CD4-positive, CD25-positive, alpha-beta regulatory T cell (primary cell): ENCODE measurements around the gene OR10A5. TPM values are rescaled to one million over a fixed set of nuclear protein-coding genes. Genes with fewer than 3 reads are reported as not detected.
A peak's percentile ranks its signal among the peaks of the same experiment; 100 is the strongest.
"Not testable (repeated sequence)": the region's sequence is repeated elsewhere in the genome, so short reads cannot be mapped to it uniquely, and the experiment has no call there.

ENCODE experiments used
- ATAC-seq, 2 donors: fragments of 150-1000 bp; cut with Tn5 transposase; one replicate each; pipeline ENCODE4 v1.10.0; 2021; ENCODE audit warnings: low read depth in 2 of 2, moderate number of reproducible peaks in 2 of 2, moderate library complexity in 1 of 2
- DNase-seq, 3 donors: peaks; one replicate each; pipeline versions ENCODE4 v3.0.0 to v3.0.0-alpha.2; 2012 to 2022; ENCODE audit warnings: mixed read lengths in 1 of 3
- H3K27ac ChIP-seq: one replicate; pipeline ENCODE4 v1.7.0; 2013; ENCODE audit warnings: mild to moderate bottlenecking, low read length; ENCODE audit not compliant: insufficient read depth, poor library complexity, severe bottlenecking
- H3K27me3 ChIP-seq: one replicate; pipeline ENCODE4 v1.7.0; 2013; ENCODE audit warnings: low read length; ENCODE audit not compliant: control insufficient read depth, insufficient read depth
- H3K36me3 ChIP-seq: one replicate; pipeline ENCODE4 v1.7.0; 2013; ENCODE audit warnings: mild to moderate bottlenecking, low read length, moderate library complexity; ENCODE audit not compliant: control insufficient read depth, insufficient read depth
- H3K4me1 ChIP-seq: 2 replicates; pipeline ENCODE4 v1.7.0; 2013; ENCODE audit warnings: mild to moderate bottlenecking, low read length; ENCODE audit not compliant: insufficient read depth, control insufficient read depth, poor library complexity, severe bottlenecking
- H3K4me3 ChIP-seq: one replicate; pipeline ENCODE4 v1.7.0; 2013; ENCODE audit warnings: low read depth, mild to moderate bottlenecking, low read length, moderate library complexity
- H3K9me3 ChIP-seq, 2 experiments: 1 replicate in 1 of 2; 2 replicates in 1 of 2; pipeline ENCODE4 v1.7.0; 2013; ENCODE audit warnings: low read length in 2 of 2, mild to moderate bottlenecking in 1 of 2, moderate library complexity in 1 of 2; ENCODE audit not compliant: control insufficient read depth in 2 of 2
- H3K27ac Mint-ChIP-seq, 3 donors: one replicate each; pipeline ENCODE4 v1.8.0; 2020 to 2022; ENCODE audit warnings: mild to moderate bottlenecking in 3 of 3, mixed read lengths in 3 of 3, moderate library complexity in 2 of 3
- H3K27me3 Mint-ChIP-seq: one replicate; pipeline ENCODE4 v1.8.0; 2022; ENCODE audit warnings: mild to moderate bottlenecking, mixed read lengths
- H3K36me3 Mint-ChIP-seq: one replicate; pipeline ENCODE4 v1.8.0; 2020; ENCODE audit warnings: mixed read lengths
- H3K4me1 Mint-ChIP-seq, 4 donors: one replicate each; pipeline ENCODE4 v1.8.0; 2020 to 2022; ENCODE audit warnings: mixed read lengths in 4 of 4, mild to moderate bottlenecking in 1 of 4
- H3K4me3 Mint-ChIP-seq, 4 donors: one replicate each; pipeline ENCODE4 v1.8.0; 2020 to 2022; ENCODE audit warnings: mild to moderate bottlenecking in 4 of 4, mixed read lengths in 4 of 4, moderate library complexity in 3 of 4
- H3K9me3 Mint-ChIP-seq, 7 donors: one replicate each; pipeline ENCODE4 v1.8.0; 2020 to 2022; ENCODE audit warnings: mixed read lengths in 7 of 7, mild to moderate bottlenecking in 3 of 7, moderate library complexity in 2 of 7
- polyA plus RNA-seq, 4 donors: library from polyadenylated mRNA; unstranded; fragments of 300-500 nt; fragmentation: Illumina TruSeq; gene quantifications; one replicate each; pipeline ENCODE4 v1.2.3, GENCODE V29; 2021
- total RNA-seq: library from RNA; stranded (reverse); gene quantifications from one replicate; pipeline ENCODE4 v1.2.3, GENCODE V29; 2022

Gene OR10A5
- total RNA-seq: not detected
- not detected for polyA plus RNA-seq

DNA sequence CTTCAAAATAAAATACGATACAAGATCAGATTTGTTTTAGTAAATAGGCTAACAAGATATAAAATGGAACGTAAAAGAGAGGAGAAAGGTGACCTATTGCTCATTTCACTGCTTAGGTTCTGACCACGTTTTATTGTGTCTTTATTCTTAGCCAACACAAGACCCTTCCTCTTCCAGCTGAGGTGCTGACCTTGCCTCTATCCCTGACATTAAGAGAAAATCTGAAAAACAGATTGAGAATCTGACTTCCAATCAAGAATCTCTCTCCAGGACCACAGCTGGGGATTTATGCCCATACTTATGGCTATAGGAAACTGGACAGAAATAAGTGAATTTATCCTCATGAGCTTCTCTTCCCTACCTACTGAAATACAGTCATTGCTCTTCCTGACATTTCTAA lies at the start of gene OR10A5:
OR10A5 (plus strand) TSS at position 301 of the 400 bp plus-strand sequence; CDS start at position 301, 0 bp downstream.
- Mint-ChIP-seq H3K9me3 (peaks cover 0 to 2% (median under 1%) of the 10 kb centered on the region in 7 donors), H3K4me3 (no peak within 1 kb of the TSS), H3K27me3 (no peaks in the 10 kb centered on the region), H3K27ac (no peak within 1 kb of the TSS), H3K36me3 (no peaks in the 10 kb centered on the region), H3K4me1 (no peaks in the 10 kb centered on the region)
- Histone ChIP-seq H3K4me1 (no peaks in the 10 kb centered on the region), H3K27ac (no peak within 1 kb of the TSS), H3K4me3 (no peak within 1 kb of the TSS), H3K27me3 (peaks cover 4% of the 10 kb centered on the region), H3K9me3 (no peaks in the 10 kb centered on the region), H3K36me3 (no peaks in the 10 kb centered on the region)
- DNase-seq: no peak
- no peak for ATAC-seq

DNA sequence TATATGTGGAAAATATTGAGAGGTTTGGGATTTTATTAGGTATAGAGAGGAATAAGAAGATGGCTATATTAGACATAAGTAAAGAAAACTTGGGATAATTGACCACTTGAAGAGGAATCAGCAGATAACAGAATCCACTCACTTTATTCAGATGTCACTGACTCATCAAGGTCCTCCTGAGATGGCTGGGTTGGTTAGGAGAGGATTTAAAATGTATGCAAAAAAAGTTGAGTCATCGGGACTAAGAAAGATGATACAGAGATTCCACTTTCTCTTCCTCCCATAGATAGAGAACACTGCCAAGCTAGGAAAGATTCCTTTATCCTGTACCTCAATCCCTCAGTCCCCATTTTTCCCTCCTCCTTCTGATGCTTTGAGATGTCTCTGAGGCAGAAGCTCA lies 46.1 kb upstream of the OR10A5 start, which contains the start of gene OR6A2:
OR6A2 (minus strand) TSS at position 288 of the 400 bp plus-strand sequence. CDS start 3,981 bp downstream, outside the sequence.
- no peaks in the 10 kb centered on the region for H3K36me3 Mint-ChIP-seq
- Histone ChIP-seq H3K4me3 (no peak within 1 kb of the TSS), H3K4me1 (no peaks in the 10 kb centered on the region), H3K27me3 (peaks cover 8% of the 10 kb centered on the region), H3K27ac (no peak within 1 kb of the TSS), H3K9me3 (peaks cover 0 to 9% of the 10 kb centered on the region in 2 experiments), H3K36me3 (no peaks in the 10 kb centered on the region)
- H3K27me3 Mint-ChIP-seq: peaks cover 16% of the 10 kb centered on the region
- ATAC-seq: no peak
- H3K4me1 Mint-ChIP-seq: no peaks in the 10 kb centered on the region
- H3K9me3 Mint-ChIP-seq: peaks cover 0 to 13% (median 2%) of the 10 kb centered on the region in 7 donors
- DNase-seq: no peak
- H3K4me3 Mint-ChIP-seq: no peak within 1 kb of the TSS
- H3K27ac Mint-ChIP-seq: no peak within 1 kb of the TSS

DNA sequence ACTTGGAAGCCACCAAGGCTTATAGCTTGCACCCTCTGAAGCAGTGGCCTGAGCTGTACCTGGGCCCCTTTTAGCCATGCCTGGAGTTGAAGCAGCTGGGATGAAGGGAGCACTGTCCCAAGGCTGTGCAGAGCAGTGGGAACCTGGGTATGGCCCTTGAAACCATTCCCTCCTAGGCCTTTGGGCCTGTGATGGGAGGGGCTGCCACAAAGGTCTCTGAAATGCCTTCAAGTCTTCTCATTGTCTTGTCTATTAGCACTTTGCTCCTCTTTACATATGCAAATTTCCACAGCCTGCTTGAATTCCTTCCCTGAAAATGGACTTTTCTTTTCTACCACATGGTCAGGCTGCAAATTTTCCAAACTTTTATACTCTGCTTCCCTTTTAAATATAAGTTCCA lies 44.4 kb upstream of the OR10A5 start:
- peaks cover 0 to 13% (median 2%) of the 10 kb centered on the region in 7 donors for H3K9me3 Mint-ChIP-seq
- not testable (repeated sequence) for H3K4me3 Mint-ChIP-seq, H3K27ac Mint-ChIP-seq

DNA sequence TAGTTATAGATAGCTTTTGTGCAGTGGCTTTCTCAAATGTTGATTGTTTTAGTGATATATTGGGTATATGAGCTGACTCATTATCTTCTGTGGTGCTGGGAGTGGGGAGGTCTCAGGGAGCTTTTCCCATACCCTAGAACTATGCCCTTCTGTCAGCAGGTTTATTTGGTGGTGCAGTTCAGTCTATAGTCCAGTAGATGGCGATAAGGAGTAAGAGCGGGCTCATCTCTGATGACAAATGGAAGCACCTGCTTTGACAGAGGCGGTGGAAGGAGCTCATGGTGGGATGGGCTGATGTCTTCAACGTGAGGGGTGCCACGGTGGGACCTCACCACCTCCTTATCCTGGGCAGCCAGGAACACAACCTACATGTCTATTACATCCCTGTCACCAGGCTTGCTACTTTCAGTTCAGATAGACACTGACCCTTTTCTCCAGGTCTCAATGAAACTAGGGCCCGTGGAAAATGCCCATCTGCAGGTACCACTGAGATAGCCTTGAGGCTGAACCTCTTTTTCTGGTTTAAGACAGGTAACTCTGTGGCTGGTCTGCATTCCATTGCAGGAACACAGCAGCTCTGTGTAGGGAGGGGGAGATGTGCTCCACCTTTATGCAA lies 33.0 kb upstream of the OR10A5 start:
- peaks cover 0 to 6% (median 0%) of the 10 kb centered on the region in 7 donors for H3K9me3 Mint-ChIP-seq
- H3K36me3 Mint-ChIP-seq: no peaks in the 10 kb centered on the region
- peaks cover 0 to 3% (median under 1%) of the 10 kb centered on the region in 4 donors for H3K4me1 Mint-ChIP-seq
- H3K4me3 ChIP-seq: no peak overlapping the region
- no peak overlapping the region for H3K27ac Mint-ChIP-seq
- H3K4me3 Mint-ChIP-seq: no peak overlapping the region
- peaks cover 13% of the 10 kb centered on the region for H3K27me3 ChIP-seq
- H3K27me3 Mint-ChIP-seq: peaks cover 40% of the 10 kb centered on the region
- no peaks in the 10 kb centered on the region for H3K9me3 ChIP-seq
- H3K27ac ChIP-seq: no peak overlapping the region
- H3K36me3 ChIP-seq: no peaks in the 10 kb centered on the region
- H3K4me1 ChIP-seq: no peaks in the 10 kb centered on the region
- ATAC-seq (peak; percentile 77 to 84), DNase-seq (peak; percentile 4 to 55 (median 50))

More for the DNA sequence above, 44.4 kb upstream of the OR10A5 start:
- not testable (repeated sequence) for ATAC-seq, H3K4me1 ChIP-seq, H3K27ac ChIP-seq, H3K36me3 Mint-ChIP-seq, H3K9me3 ChIP-seq, H3K4me3 ChIP-seq, H3K4me1 Mint-ChIP-seq, DNase-seq, H3K36me3 ChIP-seq
- peaks cover 17% of the 10 kb centered on the region for H3K27me3 Mint-ChIP-seq
- peaks cover 13% of the 10 kb centered on the region for H3K27me3 ChIP-seq

GRCh38 chr11:6813656-6814055 lies 31.8 kb upstream of the OR10A5 start:
- H3K36me3 Mint-ChIP-seq: no peaks in the 10 kb centered on the region
- ATAC-seq: no peak
- no peak for DNase-seq

DNA sequence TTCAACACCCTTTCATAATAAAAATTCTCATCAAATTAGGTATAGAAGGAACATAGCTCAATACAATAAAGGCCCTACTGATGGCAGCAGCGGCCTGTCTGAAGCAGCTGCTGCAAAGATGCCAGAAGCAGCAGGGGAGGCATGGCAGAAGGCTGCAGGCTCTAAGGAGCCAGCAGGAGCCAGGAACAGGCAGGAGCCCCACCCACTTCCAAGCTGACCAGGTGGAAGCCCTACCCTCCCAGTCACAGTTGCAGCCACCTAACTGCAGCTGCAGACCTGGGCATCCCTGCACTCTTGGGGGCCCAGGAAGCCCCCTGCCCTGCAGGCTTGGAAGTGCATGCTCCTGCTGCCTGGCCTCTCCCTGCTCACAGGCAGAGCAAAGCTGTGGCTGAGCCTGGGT lies 27.8 kb upstream of the OR10A5 start:
- no peak overlapping the region for H3K27ac ChIP-seq
- Mint-ChIP-seq H3K4me1 (no peaks in the 10 kb centered on the region), H3K27ac (no peak overlapping the region), H3K27me3 (peaks cover 5% of the 10 kb centered on the region), H3K36me3 (no peaks in the 10 kb centered on the region), H3K4me3 (no peak overlapping the region), H3K9me3 (peaks cover 0 to 2% (median 0%) of the 10 kb centered on the region in 7 donors)
- no peaks in the 10 kb centered on the region for H3K4me1 ChIP-seq
- H3K36me3 ChIP-seq: no peaks in the 10 kb centered on the region
- H3K27me3 ChIP-seq: peaks cover 3% of the 10 kb centered on the region
- H3K9me3 ChIP-seq: no peaks in the 10 kb centered on the region
- no peak overlapping the region for H3K4me3 ChIP-seq
- ATAC-seq (peak in 1 of 2 donors; percentile 5), DNase-seq (no peak)

More at GRCh38 chr11:6813656-6814055, 31.8 kb upstream of the OR10A5 start:
- Histone ChIP-seq H3K4me1 (no peaks in the 10 kb centered on the region), H3K9me3 (no peaks in the 10 kb centered on the region), H3K4me3 (no peak overlapping the region), H3K27ac (no peak overlapping the region), H3K36me3 (no peaks in the 10 kb centered on the region), H3K27me3 (peaks cover 6% of the 10 kb centered on the region)
- H3K27ac Mint-ChIP-seq: no peak overlapping the region
- H3K4me1 Mint-ChIP-seq: peaks cover 0 to 3% (median under 1%) of the 10 kb centered on the region in 4 donors
- peaks cover 0 to 2% (median 0%) of the 10 kb centered on the region in 7 donors for H3K9me3 Mint-ChIP-seq
- H3K4me3 Mint-ChIP-seq: no peak overlapping the region
- peaks cover 28% of the 10 kb centered on the region for H3K27me3 Mint-ChIP-seq

DNA sequence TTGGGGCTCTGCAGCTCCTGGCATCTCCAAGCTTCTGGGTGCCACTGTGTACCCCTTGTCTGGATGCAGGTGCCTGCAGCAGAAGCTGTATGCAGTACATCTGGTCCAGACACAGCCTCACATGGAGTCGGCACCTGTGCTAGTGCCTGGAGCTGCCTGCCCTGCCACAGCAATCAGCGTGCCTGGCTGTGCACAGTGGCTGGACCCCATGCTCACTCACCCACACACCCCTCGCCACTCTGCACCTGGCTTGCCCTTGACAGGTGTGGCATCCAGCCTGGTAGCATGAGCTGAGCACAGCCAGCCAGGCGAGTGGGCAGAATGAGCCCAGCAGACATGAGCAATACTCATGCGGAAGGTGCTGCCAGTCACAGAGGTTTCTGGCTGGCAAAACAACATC lies 26.5 kb upstream of the OR10A5 start:
- H3K27me3 ChIP-seq: no peaks in the 10 kb centered on the region
- H3K4me3 ChIP-seq: no peak overlapping the region
- no peak for DNase-seq
- no peaks in the 10 kb centered on the region for H3K4me1 Mint-ChIP-seq
- peaks cover 0 to 4% (median 0%) of the 10 kb centered on the region in 7 donors for H3K9me3 Mint-ChIP-seq
- no peak for ATAC-seq
- H3K9me3 ChIP-seq: no peaks in the 10 kb centered on the region
- peaks cover 3% of the 10 kb centered on the region for H3K27me3 Mint-ChIP-seq
- no peak overlapping the region for H3K27ac ChIP-seq
- H3K4me1 ChIP-seq: no peaks in the 10 kb centered on the region
- H3K36me3 Mint-ChIP-seq: no peaks in the 10 kb centered on the region
- H3K4me3 Mint-ChIP-seq: no peak overlapping the region
- H3K27ac Mint-ChIP-seq: no peak overlapping the region
- no peaks in the 10 kb centered on the region for H3K36me3 ChIP-seq
